ENCODE results near the gene LIN37. TPM values are rescaled to one million over a fixed set of nuclear protein-coding genes. Genes with fewer than 3 reads are reported as not detected.
"Not testable (repeated sequence)": the region's sequence is repeated elsewhere in the genome, so short reads cannot be mapped to it uniquely, and the experiment has no call there.

LIN37 gene
- total RNA-seq, 1 donor from 2014 or later: 11.9 TPM

DNA sequence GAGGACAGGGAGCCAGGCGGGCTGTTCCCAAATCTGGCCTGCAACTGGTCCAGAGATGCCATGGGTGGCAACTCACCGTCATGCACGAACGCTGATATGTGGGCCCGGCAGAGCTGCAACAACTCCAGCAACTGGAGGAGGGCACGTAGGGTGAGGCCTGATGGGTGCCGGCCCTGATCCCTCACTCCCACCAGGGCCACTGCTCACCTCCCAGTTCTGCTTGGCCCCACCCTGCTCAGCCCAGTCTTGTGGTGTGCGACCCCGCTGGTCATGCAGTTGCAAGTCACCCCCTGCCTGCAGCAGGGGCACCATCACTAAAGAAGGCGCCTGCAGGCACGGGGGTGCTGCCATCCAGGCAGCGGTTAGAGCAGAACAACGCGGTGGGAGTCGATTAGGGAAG is 43.9 kb downstream of the LIN37 start:
- Mint-ChIP-seq H3K4me3 (ENCODE audit: unreplicated experiment) (no peak overlapping the region), H3K36me3 (ENCODE audit: low read depth) (no peaks in the 10 kb centered on the region), H3K9me3 (ENCODE audit: low read depth) (no peaks in the 10 kb centered on the region), H3K27ac (ENCODE audit: unreplicated experiment) (no peak overlapping the region), H3K27me3 (ENCODE audit: low read depth) (peaks cover 12% of the 10 kb centered on the region), H3K4me1 (ENCODE audit: low read depth) (no peaks in the 10 kb centered on the region)
- TF ChIP-seq, protein P1, sequence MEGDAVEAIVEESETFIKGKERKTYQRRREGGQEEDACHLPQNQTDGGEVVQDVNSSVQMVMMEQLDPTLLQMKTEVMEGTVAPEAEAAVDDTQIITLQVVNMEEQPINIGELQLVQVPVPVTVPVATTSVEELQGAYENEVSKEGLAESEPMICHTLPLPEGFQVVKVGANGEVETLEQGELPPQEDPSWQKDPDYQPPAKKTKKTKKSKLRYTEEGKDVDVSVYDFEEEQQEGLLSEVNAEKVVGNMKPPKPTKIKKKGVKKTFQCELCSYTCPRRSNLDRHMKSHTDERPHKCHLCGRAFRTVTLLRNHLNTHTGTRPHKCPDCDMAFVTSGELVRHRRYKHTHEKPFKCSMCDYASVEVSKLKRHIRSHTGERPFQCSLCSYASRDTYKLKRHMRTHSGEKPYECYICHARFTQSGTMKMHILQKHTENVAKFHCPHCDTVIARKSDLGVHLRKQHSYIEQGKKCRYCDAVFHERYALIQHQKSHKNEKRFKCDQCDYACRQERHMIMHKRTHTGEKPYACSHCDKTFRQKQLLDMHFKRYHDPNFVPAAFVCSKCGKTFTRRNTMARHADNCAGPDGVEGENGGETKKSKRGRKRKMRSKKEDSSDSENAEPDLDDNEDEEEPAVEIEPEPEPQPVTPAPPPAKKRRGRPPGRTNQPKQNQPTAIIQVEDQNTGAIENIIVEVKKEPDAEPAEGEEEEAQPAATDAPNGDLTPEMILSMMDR (IDR thresholded peaks at IDR 0.05): no peak
- no peak for DNase-seq (ENCODE audit: low spot score)

GRCh38 chr19:35792888-35793287 is 44.5 kb downstream of the LIN37 start:
- H3K4me1 Mint-ChIP-seq (ENCODE audit: low read depth): no peaks in the 10 kb centered on the region

DNA sequence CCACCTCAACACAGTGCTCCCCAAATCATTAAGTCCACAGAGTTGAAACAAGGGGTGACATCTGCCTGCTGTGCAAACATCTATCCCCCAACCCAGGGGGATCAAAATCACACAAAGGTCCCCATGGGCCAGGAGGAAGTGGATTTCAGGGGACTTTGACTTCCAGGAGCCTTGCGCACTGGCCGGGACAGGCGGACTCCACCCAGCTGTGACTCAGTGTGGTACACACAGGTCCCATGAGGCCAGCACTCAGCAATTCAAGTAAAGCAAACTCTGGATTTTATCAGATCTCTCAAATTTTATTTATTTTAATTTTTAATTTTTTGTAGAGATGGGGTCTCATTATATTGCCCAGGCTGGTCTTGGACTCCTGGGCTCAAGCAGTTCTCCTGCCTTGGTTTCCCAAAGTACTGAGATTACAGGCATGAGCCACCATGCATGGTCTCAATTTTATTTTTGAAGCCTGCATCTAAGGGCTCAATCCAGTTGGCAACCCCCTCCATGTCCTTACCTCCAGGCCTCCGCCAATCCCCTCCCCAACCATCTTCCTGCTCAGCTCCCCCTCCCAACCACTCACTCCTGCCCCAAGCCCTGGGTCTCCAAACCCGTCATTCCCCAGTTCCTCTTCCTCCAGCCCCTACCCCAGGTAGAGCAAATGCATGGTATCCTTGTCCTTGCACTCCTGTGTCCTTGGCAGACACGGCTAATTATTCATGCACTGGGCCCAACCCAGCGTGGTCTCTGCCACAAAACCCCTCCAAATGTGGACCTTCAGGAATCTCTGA is 45.2 kb downstream of the LIN37 start:
- Mint-ChIP-seq H3K4me3 (ENCODE audit: unreplicated experiment) (no peak overlapping the region), H3K36me3 (ENCODE audit: low read depth) (no peaks in the 10 kb centered on the region), H3K9me3 (ENCODE audit: low read depth) (no peaks in the 10 kb centered on the region), H3K27ac (ENCODE audit: unreplicated experiment) (no peak overlapping the region), H3K4me1 (ENCODE audit: low read depth) (no peaks in the 10 kb centered on the region), H3K27me3 (ENCODE audit: low read depth) (peaks cover 17% of the 10 kb centered on the region)
- TF ChIP-seq, protein P1 (IDR thresholded peaks at IDR 0.05): no peak
- no peak for DNase-seq (ENCODE audit: low spot score)

More at GRCh38 chr19:35792888-35793287, 44.5 kb downstream of the LIN37 start:
- TF ChIP-seq, protein P1 (IDR thresholded peaks at IDR 0.05): no peak
- DNase-seq (ENCODE audit: low spot score): no peak
- Mint-ChIP-seq H3K27ac (ENCODE audit: unreplicated experiment) (no peak overlapping the region), H3K4me3 (ENCODE audit: unreplicated experiment) (no peak overlapping the region), H3K9me3 (ENCODE audit: low read depth) (no peaks in the 10 kb centered on the region), H3K36me3 (ENCODE audit: low read depth) (no peaks in the 10 kb centered on the region), H3K27me3 (ENCODE audit: low read depth) (peaks cover 13% of the 10 kb centered on the region)

GRCh38 chr19:35795564-35795963 is 47.2 kb downstream of the LIN37 start:
- not testable (repeated sequence) for H3K4me3 Mint-ChIP-seq (ENCODE audit: unreplicated experiment); H3K27ac Mint-ChIP-seq (ENCODE audit: unreplicated experiment)

DNA sequence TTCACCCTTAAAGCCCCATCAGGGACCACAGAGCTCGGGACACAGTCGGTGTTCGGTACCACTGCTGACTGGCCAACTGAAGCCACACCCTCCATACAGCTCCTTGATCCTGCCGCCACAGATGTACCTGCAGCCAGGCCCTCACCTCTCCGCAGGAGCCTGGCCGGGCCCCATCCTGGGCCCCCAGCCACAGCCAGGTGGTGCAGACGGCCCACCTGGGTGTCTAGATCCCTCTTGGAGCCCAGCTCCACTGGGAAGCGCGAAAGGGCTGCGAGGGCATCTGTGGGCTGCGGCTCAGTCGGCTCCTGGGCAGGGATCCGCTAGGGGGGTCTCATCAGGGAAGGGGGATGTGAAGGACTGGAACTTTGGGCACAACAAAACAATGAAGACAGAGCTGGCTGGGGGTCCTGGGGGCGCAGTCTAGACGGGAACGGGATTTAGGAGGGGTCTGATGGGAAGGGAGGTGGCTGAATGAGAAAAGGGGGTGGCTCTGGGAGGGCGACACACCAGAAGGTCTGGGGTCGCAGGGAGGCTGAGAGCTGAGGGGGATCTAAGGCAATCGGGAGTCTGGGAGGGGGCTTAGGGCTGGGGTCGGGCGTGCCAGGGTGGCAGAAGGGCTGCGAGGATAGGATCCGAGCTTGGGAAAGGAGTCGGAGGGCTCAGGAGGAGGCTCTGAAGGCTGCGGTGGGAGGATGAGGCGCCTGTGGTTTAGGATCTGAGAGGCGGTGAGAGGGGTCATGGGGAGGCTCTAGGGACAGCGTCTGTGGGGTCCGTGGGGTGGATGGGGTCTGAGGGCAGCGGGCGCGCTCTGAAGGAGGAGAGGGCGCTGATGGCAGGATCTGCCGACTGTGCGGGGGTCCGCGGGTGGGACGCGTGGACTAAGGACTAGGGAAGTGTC is 48.5 kb downstream of the LIN37 start:
- Mint-ChIP-seq H3K27me3 (ENCODE audit: low read depth) (peaks cover 22% of the 10 kb centered on the region), H3K36me3 (ENCODE audit: low read depth) (no peaks in the 10 kb centered on the region), H3K4me1 (ENCODE audit: low read depth) (no peaks in the 10 kb centered on the region), H3K27ac (ENCODE audit: unreplicated experiment) (no peak overlapping the region), H3K9me3 (ENCODE audit: low read depth) (peaks cover 3% of the 10 kb centered on the region), H3K4me3 (ENCODE audit: unreplicated experiment) (no peak overlapping the region)
- no peak for DNase-seq (ENCODE audit: low spot score)
- TF ChIP-seq, protein P1 (IDR thresholded peaks at IDR 0.05): no peak

More at GRCh38 chr19:35795564-35795963, 47.2 kb downstream of the LIN37 start:
- not testable (repeated sequence) for DNase-seq (ENCODE audit: low spot score); H3K9me3 Mint-ChIP-seq (ENCODE audit: low read depth); H3K4me1 Mint-ChIP-seq (ENCODE audit: low read depth); H3K36me3 Mint-ChIP-seq (ENCODE audit: low read depth)
- H3K27me3 Mint-ChIP-seq (ENCODE audit: low read depth): peaks cover 19% of the 10 kb centered on the region
